A673 (cell line): Measurements from ENCODE around the gene IER5L.

Experiments
- CTCF ChIP-seq: fragments of 300-800, 200-600 bp; sonication (generic); conservative IDR thresholded peaks from 2 replicates; pipeline ENCODE4 v1.5.1; 2017; ENCODE audit warnings: low read depth, mild to moderate bottlenecking, antibody characterized with exemption, low read length, moderate library complexity, mixed read lengths
- EZH2 ChIP-seq: fragments of 200-600 bp; sonication (generic); IDR thresholded peaks from 2 replicates; pipeline ENCODE4 v1.6.1; 2017; ENCODE audit warnings: borderline replicate concordance, low read depth, mild to moderate bottlenecking, mixed read lengths, antibody characterized with exemption, low read length; ENCODE audit not compliant: poor library complexity, severe bottlenecking

GRCh38 chr9:129176701-129177442, 1.2 kb downstream of the IER5L start:
- TF ChIP-seq CTCF (no peak), EZH2 (no peak)
